ENCODE data around the gene GATM.

GRCh38 chr15:45387380-45388007 lies 9.2 kb upstream of the GATM start:
- TF ChIP-seq CTCF (conservative IDR thresholded peaks at IDR 0.05 in 1 of 2, IDR thresholded peaks at IDR 0.05 in 1 of 2; ENCODE audit: low read depth in 1 of 2, low read length in 2 of 2) = no peak
- TF ChIP-seq EZH2 (IDR thresholded peaks at IDR 0.05; ENCODE audit: low read length, missing control alignments) = no peak
